ENCODE results near the gene TRAM2. TPM values are rescaled to one million over a fixed set of nuclear protein-coding genes. Genes with fewer than 3 reads are reported as not detected.

The TRAM2 gene
- total and polyA plus RNA-seq, 2 of the 13 experiments (the other 11 are each of a cell fraction or from before 2014, with no cell fraction given), result 49.1 to 72.5 TPM

DNA sequence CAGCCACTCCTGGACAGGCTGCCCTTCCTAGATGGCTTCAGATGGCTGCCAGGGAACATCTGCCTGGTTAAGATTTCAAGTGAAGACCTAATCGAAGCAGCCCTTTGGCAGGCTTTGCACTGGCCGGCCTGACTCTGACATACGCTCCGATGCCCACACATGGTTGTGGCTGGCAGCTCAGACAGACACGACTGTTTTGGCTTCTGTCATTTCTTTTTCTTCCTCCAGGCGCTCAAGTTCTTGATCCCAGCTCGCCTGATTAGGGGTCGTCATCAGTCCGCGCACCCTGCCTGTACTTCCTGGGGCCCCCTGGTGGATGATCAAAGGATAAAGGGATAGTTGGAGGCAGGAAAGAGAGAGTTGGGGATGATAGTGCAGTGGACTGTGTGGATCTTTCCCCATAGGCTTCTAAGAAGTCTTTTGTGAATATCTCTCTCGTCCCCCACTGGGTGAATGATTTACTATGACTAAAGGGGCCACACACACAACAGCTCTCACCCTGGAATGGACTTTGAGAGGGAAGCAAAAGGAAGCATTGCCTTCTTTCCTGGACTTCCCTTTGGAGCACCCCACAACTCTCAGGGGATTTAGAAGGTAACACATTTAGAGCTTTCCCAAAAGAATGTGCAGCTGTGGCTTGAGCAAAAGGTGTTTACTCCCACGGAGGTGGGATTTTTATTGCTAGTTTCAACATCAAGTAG lies 21.4 kb upstream of the TRAM2 start (continued):
- TF ChIP-seq, protein P1, sequence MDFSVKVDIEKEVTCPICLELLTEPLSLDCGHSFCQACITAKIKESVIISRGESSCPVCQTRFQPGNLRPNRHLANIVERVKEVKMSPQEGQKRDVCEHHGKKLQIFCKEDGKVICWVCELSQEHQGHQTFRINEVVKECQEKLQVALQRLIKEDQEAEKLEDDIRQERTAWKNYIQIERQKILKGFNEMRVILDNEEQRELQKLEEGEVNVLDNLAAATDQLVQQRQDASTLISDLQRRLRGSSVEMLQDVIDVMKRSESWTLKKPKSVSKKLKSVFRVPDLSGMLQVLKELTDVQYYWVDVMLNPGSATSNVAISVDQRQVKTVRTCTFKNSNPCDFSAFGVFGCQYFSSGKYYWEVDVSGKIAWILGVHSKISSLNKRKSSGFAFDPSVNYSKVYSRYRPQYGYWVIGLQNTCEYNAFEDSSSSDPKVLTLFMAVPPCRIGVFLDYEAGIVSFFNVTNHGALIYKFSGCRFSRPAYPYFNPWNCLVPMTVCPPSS (IDR thresholded peaks at IDR 0.05), result no peak
- TF ChIP-seq RFXAP (CRISPR knock-in tag; IDR thresholded peaks at IDR 0.05; ENCODE audit: borderline replicate concordance) (peak; percentile 83; the same call in 1 of the 2 replicates), ZNF841 (CRISPR knock-in tag; IDR thresholded peaks at IDR 0.05; ENCODE audit: borderline replicate concordance) (no peak), ZNF547 (CRISPR knock-in tag; IDR thresholded peaks at IDR 0.05) (0 out of 2 replicates have a peak, but pooled peaks have one; percentile 63), PAF1 (CRISPR knock-in tag; IDR thresholded peaks at IDR 0.05) (no peak), KLF15 (CRISPR knock-in tag; IDR thresholded peaks at IDR 0.05; ENCODE audit: borderline replicate concordance) (0 out of 2 replicates have a peak, but pooled peaks have one; percentile 36), MIXL1 (CRISPR knock-in tag; IDR thresholded peaks at IDR 0.05) (peak; percentile 89), ZSCAN29 (CRISPR knock-in tag; conservative IDR thresholded peaks at IDR 0.05) (peak; percentile 53; the same call in 1 of the 2 replicates), ZNF598 (CRISPR knock-in tag; IDR thresholded peaks at IDR 0.05; ENCODE audit: borderline replicate concordance) (no peak), MAFF (IDR thresholded peaks at IDR 0.05; ENCODE audit: low read depth, low read length) (no peak), HOXA3 (CRISPR knock-in tag; IDR thresholded peaks at IDR 0.05) (peak; percentile 93), EP300 (IDR thresholded peaks at IDR 0.05; ENCODE audit: low read depth in 2 of 2, low read length in 2 of 2) (peak; percentile 77 to 91), EP300 (CRISPR knock-in tag; IDR thresholded peaks at IDR 0.05; ENCODE audit: borderline replicate concordance) (peak; percentile 86), ZNF619 (CRISPR knock-in tag; IDR thresholded peaks at IDR 0.05) (peak; percentile 75; the same call in 1 of the 2 replicates), BCL6 (CRISPR knock-in tag; IDR thresholded peaks at IDR 0.05) (peak; percentile 71), ZBTB21 (CRISPR knock-in tag; IDR thresholded peaks at IDR 0.05) (no peak), ZNF34 (CRISPR knock-in tag; IDR thresholded peaks at IDR 0.05; ENCODE audit: borderline replicate concordance) (no peak), ZNF367 (CRISPR knock-in tag; IDR thresholded peaks at IDR 0.05; ENCODE audit: borderline replicate concordance) (peak; percentile 71; the same call in 1 of the 2 replicates), RBFOX2 (IDR thresholded peaks at IDR 0.05; ENCODE audit: low read depth, low read length) (peak; percentile 78), ZSCAN25 (CRISPR knock-in tag; IDR thresholded peaks at IDR 0.05) (no peak; the same call in 1 of the 2 replicates), ZNF207 (IDR thresholded peaks at IDR 0.05; ENCODE audit: borderline replicate concordance) (no peak), DMAP1 (CRISPR knock-in tag; IDR thresholded peaks at IDR 0.05) (peak; percentile 85)
- TF ChIP-seq, protein P2, sequence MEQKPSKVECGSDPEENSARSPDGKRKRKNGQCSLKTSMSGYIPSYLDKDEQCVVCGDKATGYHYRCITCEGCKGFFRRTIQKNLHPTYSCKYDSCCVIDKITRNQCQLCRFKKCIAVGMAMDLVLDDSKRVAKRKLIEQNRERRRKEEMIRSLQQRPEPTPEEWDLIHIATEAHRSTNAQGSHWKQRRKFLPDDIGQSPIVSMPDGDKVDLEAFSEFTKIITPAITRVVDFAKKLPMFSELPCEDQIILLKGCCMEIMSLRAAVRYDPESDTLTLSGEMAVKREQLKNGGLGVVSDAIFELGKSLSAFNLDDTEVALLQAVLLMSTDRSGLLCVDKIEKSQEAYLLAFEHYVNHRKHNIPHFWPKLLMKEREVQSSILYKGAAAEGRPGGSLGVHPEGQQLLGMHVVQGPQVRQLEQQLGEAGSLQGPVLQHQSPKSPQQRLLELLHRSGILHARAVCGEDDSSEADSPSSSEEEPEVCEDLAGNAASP (CRISPR knock-in tag; IDR thresholded peaks at IDR 0.05; ENCODE audit: borderline replicate concordance), result peak; percentile 54; the same call in 1 of the 2 replicates
- TF ChIP-seq, protein P3, sequence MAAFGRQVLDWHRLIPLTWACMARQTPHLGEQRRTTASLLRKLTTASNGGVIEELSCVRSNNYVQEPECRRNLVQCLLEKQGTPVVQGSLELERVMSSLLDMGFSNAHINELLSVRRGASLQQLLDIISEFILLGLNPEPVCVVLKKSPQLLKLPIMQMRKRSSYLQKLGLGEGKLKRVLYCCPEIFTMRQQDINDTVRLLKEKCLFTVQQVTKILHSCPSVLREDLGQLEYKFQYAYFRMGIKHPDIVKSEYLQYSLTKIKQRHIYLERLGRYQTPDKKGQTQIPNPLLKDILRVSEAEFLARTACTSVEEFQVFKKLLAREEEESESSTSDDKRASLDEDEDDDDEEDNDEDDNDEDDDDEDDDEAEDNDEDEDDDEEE (CRISPR knock-in tag; IDR thresholded peaks at IDR 0.05), result 0 out of 2 replicates have a peak, but pooled peaks have one; percentile 11
- TF ChIP-seq, protein P4, sequence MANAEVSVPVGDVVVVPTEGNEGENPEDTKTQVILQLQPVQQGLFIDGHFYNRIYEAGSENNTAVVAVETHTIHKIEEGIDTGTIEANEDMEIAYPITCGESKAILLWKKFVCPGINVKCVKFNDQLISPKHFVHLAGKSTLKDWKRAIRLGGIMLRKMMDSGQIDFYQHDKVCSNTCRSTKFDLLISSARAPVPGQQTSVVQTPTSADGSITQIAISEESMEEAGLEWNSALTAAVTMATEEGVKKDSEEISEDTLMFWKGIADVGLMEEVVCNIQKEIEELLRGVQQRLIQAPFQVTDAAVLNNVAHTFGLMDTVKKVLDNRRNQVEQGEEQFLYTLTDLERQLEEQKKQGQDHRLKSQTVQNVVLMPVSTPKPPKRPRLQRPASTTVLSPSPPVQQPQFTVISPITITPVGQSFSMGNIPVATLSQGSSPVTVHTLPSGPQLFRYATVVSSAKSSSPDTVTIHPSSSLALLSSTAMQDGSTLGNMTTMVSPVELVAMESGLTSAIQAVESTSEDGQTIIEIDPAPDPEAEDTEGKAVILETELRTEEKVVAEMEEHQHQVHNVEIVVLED (CRISPR knock-in tag; IDR thresholded peaks at IDR 0.05; ENCODE audit: borderline replicate concordance), result peak; percentile 46
- TF ChIP-seq, protein P5, sequence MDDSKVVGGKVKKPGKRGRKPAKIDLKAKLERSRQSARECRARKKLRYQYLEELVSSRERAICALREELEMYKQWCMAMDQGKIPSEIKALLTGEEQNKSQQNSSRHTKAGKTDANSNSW (CRISPR knock-in tag; IDR thresholded peaks at IDR 0.05; ENCODE audit: borderline replicate concordance), result no peak

Measured in HepG2 (cell line).